ENCODE results near the gene PPP2R2C.

Gene PPP2R2C

DNA sequence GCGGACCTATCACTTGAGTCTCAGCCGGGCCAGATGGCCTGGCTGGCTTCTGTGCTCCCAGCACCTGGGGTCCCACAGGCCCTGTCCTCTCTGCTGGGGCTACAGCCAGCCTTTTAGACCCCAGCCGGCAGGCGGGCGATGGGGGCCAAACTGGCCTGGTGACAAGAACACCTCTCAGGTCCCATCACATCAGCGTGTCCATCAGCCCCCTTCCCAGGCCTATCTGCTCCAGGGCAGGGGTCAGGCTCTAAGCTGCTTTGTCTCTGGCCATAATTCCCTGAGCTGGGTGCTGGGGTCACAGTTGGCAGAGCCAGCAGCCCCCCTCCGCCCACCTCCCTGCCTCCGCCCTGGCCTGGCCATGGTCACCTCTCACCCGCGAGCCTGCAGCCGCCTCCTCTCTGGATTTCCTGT lies 77.7 kb downstream of the PPP2R2C start:
- no peak for DNase-seq

DNA sequence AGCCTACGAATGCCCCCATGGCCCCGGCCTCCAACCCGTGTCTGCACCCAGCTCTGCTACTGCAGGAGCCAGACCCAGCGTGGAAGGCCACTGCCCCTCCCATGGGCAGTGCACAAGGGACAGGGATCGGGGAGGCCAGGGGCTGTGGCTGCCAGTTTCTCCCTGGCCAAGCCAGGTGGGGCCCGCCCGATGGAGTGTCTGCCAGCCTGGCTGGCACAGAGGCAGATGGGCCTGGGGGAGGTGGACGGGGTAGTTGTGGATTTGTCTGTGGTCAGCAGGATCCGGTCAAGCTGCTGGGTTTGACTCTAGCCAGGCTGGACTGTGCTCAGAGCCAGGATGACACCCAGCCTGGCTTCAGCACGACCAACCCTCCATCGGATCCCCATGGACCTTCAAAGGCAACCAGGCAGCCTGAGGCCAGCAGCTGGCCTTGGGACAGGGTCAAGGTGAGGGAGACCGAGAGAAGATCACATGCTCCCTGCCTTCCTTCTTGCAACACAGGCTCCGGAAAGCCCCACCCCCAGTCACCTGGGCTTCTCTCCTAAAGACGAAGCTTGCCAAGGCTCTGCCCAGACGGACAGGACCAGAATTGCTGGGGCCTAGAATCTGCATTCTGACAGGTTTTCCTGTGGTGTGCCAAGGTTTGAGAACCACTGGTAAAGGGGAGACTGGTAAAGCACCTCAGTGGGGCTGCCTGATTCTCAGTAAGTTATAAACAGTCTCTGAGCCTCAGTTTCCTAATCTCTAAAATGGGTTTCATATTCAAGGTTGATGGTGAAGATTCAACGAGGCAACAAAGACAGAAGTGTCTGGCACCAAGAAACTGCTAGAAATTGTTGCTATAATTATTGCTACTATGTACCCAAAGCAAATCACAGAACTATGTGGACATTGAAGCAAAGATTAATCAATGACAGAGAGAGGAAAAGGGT lies 78.6 kb downstream of the PPP2R2C start:
- no peak for DNase-seq

DNA sequence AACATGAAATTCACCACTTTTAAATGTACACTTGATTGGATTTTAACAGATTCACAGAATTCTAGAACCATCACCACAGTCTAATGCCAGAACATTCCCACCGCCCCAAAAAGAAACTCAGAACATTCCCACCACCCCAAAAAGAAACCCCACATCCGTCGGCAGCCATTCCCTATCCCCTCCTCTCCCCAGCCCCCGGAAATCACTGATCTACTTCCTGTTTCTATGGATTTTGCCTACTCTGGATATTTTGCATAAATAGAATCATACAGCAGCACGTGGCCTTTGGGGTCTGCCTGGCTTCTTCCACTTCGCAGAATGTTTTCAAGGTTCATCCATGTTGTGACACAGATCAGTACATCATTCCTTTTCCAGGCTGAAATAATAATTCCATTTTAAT lies 79.3 kb downstream of the PPP2R2C start:
- DNase-seq = no peak

DNA sequence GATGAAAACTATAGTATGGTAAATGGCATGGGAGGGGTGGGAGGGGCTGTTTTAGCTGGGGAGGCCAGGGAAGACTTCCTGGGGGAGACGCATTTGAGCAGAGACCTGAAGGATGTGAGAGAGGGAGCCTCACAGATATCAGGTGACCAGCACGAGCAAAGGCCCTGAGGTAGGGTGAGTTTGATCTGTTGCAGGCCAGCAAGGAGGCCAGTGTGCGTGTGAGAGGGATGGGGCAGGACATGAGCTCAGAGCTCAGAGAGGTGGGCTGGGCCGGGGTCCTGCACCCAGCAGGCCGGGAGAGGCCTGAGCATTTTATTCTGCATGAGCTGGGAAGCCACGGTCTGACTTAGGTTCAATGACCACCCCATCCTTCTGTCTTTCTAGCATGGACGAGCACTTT lies 80.0 kb downstream of the PPP2R2C start:
- no peak for DNase-seq

DNA sequence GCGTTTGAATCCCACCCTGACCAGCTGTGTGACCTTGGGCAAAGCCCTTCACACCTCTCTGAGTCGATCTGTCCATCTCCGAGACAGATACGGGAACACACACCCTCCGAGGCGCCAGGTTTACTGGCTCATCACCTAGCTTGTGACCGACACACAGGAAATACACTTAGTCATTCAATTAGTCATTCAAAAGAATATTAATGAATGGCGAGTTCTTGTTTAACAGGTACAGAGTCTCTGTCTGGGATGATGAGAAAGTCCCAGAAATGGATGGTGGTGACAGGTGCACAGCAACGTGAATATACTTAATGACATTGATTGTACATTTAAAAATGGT lies 80.6 kb downstream of the PPP2R2C start:
- DNase-seq = no peak

DNA sequence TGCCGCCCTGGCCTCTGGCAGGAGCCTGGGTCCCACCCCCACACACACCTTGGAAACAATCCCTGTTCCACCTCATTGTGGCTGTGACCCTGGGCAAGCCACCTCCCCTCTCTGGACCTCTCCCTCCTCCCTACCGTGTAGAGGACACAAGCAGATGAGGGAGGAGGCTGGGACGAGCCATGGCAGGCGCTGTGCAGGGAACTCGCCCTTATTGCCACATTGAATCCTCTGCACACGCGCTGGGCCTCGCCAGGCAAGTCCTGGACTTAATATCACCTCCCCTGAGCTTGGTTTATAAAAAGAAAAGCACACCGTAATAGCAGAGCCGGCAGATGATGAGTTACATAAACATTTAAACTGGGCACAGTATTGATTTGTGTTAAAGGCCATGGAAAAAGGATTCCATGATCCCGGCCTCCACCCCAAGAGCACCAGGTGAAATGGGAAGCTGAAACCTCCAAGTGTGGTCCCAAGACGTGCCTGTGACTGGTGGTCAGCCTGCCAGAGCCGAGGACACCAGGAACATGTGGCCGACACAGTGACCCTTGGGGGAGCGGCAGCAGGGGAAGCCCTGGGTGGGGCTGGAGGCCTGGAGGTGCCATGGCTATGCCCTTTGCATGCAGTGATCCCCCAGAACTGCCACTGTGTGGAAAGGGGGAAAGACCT lies 81.1 kb downstream of the PPP2R2C start:
- DNase-seq = no peak

DNA sequence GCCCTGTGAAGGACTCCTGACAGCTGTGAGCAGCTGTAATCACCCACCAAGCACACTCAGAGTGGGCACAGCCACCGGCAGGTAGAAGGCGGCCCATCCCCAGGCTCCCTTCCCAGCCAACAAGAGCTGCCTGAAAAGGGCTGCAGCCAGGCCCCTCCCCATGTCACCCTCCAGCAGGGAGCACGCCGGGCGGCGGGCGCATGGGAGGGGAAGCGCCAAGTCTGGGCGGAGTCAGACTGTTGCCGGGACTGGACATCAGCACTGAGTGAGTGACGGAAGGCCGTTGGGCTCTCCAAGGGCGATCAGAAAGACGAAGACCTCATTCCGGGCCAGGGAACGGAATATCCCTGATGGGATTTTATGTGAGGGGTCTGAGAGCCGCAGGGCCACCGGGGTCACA lies 82.1 kb downstream of the PPP2R2C start:
- DNase-seq = no peak

DNA sequence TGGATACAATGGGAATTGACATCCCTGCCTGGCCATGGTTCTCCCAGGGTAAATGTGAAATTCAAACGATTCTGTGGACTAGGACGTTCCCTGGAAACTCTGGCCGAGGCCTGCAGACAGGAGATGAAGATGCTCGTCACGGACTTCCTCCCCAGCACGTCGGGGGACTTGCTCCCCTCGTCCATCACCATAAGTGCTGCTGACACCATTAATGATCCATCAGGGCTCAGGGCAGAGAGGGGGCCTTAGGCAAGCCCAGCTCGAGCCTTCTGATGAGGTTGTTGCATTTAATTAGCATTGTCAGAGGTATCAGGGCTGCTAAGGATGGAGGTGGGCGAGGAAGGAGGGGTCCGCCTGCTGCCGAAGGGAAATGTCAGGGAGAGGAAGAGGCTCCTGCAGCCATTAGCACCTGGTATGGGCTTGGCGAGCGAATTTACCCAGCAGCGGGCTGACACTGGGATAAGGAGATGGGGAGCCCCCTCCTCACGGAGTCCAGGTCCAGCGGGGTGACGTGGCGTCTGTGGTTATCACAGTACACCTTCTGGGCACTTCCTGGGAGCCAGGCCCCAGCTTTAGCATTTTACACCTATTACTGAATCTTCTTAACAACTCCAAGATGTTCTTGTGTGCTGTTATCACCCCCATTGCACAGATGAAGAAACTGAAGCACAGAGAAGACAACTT lies 83.1 kb downstream of the PPP2R2C start:
- DNase-seq = no peak

DNA sequence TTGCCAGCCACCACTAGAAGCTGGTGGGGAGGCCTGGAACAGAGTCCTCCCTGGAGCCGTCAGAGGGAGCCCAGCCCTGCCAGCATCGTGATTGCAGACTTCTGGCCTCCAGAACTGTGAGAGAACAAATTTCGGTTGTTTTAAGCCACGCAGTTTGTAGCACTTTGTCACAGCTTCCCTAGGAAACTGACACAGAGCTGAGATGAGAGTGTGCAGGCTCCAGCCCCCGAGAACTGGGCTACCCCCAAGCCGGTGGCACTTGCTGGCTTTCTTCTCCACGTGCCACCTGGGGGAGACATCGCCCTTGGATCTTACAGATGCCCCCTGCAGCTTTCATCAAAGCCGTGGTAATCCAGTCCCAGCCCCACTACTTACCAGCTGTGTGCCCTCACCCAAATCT lies 83.7 kb downstream of the PPP2R2C start:
- DNase-seq = no peak

DNA sequence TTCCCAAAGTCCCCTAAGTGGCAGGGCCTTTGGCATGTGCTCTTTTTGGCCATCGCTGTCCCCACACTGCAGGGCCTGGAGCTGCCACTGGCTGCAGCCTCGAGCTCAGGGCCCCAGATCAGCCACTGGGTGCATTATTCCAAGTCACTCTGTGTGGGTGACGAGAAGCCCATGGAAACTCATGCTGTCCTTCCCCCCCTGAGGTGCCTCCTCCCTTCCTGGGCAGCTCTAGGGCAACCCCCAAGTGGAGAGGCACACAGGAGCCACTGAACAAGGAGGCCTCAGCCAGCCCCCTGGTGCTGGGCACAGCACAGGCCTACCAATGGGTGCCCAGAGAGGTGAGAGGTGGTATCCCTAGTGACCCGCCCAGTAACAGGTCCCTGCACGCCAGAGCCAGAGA lies 84.5 kb downstream of the PPP2R2C start:
- no peak for DNase-seq

DNA sequence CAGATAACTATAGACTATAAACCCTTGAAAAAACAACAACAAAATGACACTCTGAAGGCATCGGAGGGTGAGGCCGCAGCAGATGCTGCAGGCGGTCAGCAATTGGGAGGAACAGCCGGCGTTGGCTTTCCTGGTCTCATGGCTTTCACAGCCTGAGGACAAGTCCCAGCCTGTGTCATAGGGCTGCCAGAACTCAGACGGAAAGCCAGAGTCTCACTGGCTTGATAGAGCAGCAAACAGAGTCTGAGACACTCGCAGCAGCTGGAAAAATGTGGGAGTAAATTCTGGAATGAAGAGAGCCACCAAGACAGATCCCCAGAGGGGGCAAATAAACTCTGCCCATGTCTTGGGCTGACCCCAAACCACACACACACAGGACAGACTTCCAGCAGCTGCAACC lies 86.3 kb downstream of the PPP2R2C start:
- DNase-seq = no peak

DNA sequence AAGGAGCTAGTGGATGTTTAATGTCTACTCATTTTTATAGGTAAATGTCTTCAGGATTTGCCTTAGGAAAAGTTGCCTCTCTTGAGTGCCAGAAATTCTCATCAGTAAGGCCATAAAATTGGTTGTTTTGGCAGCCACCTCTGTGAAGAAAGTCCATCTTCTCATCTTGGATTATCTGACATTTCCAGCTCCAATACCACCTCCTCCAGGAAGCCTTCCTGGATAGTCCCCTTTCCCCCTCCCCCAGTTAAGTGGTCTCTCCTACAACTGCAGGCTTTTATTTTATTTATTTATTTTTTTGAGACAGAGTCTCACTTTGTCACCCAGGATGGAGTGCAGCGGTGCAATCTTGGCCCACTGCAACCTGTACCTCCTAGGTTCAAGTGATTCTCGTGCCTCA lies 87.1 kb downstream of the PPP2R2C start:
- no peak for DNase-seq

DNA sequence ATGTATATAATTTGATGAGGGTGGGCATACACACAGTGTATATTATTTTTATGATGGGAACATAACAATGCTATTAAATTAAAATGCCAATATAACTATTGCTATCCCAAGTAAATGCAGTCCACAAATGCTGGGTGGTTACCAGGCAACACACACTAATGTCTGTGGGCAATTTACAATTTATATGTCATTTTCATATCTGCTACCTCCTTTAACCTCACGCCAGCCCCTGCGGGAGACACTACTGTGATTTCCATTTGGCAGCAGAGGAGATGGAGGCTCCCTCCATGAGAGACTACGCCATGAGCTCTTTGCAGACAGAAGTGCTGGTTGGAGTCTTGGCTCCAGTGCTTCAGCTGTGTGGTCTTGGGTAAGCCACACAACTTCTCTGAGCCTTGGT lies 87.9 kb downstream of the PPP2R2C start:
- DNase-seq = no peak

DNA sequence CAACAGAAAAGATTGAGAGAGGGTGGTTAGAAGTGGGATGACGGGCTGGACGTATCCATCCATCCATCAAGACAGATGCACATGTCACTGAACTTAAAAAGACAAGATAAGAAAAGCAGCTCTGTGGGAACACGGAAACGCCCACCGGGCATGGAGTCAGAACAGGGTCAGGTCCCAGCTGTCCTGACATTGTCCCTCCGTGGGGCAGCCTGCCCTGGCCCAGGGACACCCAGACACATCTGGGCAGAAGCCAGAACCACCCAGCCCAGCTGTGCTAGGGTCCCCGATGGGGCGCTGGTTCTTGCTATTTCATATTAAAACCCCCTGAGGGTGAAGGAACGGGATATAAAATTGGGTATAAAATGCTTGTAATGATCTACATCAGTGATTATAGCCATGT lies 88.5 kb downstream of the PPP2R2C start:
- no peak for DNase-seq

DNA sequence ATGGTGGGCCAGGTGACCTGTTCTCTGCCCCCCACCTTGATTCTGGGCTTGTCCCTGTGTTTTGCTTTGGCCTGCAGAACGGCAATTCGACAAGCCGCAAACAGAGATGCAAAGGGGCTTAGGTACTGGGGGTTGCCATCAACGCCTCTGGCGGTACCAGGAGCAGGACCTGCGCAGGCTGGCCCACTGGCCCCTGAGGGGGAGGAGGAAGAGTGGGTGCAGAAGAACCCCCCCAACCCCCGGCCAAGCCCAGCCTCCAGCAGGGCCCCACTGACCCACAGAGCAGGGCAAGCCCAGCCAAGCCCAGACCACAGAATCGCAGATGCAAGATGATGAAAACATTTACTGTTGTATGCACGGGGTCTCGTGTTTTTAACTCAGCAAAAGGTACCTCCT lies 89.4 kb downstream of the PPP2R2C start:
- no peak for DNase-seq

DNA sequence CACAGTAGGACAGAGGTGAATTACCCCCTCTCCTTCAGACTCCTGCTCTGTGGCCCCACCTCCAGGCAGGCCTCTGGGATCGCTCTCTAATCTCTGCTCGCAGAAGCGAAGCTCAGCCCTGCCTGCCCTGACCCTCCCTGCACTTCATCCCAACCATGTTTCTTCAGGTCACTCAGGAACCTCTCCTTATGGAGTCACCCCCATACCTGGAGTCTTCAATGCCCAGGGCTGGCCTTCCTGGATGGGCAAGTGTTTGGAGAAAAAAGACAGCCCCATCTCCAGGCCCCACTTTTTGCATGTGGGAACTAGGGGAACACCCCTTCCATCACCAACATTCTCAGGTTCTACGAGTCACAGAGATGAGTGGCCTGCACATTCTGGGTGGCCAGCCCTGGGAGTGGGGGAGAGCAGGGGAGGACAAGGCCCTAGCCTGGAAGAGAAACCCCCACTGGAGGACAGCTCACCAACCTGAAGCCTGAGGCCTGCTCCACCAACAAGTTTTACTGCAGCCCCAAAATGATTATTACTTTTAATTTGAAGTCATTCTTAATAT lies 90.8 kb downstream of the PPP2R2C start:
- no peak for DNase-seq

DNA sequence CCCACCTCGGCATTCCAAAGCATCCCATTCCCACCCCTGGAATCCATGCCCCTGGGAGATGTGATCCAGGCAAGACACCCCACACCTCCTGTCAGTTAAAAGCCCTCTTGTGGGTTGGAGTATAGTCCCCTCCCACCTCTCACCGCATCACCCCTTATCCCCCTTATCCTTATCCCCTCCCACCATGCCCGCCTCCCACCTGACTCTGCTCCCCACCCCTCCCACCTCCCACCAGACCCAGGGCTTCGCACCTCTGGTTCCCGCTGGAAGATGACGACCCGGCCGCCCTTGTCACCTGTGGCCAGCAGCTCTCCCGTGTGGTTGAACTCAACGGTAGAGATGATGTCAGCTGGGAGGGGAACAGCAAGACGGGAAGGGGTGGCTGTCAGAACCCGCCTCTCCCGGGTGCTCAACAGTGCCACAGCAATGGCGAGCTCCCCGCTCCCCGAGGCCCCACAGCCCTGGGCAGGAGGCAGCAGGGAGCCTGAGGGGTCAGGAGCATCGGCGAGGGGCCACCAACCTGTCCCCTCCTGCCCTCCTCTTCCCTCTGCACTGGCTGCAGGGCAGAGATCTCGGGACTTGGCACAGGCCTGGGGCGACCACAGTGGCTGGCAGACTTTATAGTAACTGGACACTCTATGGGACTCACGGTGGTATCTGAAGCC lies 91.5 kb downstream of the PPP2R2C start:
- DNase-seq = no peak

DNA sequence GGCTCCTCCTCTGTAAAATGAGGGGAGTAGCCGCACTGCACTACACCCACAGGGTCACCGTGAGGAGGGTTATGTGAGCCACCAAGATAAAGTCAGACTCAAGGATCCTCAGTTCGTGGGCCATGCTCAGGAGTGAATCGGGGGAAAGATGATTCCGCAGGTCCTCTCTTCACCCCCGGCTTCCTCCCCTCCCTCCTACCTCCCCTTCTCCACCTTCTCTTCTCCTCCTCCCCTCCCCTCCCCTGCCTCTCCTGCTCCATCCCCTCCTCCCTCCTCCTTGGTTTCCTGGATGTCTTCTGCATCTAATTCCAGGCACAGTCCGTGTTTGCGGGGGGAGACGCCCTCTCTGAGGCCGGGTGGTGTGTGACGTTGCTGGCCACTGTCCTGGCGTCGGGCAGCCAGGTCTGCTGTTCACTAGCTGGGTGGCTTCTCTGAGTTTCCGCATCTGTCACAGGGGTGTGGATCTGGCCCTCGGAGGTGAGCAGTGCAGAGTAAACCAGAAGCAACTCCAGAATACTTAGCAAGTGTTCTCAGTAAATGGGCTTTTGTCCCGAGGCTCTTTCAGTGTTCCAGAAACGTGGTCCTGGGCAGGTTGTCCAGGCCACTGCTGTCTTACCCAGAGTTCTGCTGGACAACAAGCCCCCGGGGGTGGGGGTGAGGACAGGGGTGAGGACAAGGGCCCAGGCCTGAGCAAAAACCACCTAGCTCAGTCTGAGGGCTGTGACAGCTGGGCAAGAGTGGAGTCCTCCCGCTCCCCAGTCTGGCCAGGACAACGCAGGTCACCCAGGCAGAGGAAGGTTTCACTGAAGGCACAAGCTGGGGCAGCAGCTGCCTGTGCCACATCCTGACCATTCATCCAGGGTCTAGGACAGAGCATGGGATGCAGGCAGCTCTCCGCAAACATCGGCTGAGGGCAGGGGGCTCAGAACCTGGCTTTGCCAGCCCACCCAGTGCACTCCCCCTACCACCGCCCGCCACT lies 92.4 kb downstream of the PPP2R2C start:
- DNase-seq = no peak

DNA sequence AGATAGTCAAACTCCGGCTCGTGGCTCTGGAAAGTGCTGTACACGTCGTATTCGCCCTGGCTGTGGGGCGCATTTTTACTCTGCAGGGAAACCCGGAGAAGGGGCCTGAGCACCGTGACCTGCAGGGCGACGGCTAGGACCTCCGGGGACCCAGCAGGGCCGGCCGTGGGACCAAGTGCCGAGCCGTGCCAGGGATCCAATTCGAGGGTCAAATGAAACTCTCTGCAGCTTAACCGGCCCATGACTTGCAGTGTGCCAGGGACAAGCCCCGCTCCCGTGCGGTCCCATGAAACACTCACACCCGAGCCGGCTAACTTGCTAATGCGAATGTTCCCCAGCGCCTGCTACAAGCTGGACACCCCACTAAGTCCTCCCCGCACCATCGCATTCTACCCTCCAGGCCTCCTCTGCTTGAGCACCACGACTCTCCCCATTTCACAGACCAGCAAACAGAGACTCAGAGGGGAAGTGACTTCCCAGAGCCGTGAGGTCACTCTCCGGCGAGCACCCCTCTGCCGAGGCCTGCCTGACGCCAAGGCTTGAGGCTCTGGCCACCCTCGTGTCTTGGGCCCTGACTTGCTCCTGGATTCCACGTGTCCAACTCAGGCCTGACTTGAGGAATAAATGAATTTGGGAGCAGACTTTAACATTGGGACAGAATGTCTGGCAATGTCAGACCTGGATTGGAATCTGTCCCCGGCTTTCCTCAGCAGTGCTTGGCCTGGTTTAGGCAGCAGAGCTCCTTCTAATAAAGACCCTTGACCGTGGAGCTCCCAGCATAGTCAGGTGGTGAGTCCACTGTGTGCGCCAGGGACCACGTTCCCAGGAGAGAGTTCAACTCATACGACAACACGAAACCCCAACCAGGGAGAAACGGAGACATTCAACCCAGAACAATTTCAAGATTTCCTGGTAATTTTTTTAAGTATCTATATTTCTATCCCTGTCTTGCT lies 93.6 kb downstream of the PPP2R2C start:
- DNase-seq = no peak

DNA sequence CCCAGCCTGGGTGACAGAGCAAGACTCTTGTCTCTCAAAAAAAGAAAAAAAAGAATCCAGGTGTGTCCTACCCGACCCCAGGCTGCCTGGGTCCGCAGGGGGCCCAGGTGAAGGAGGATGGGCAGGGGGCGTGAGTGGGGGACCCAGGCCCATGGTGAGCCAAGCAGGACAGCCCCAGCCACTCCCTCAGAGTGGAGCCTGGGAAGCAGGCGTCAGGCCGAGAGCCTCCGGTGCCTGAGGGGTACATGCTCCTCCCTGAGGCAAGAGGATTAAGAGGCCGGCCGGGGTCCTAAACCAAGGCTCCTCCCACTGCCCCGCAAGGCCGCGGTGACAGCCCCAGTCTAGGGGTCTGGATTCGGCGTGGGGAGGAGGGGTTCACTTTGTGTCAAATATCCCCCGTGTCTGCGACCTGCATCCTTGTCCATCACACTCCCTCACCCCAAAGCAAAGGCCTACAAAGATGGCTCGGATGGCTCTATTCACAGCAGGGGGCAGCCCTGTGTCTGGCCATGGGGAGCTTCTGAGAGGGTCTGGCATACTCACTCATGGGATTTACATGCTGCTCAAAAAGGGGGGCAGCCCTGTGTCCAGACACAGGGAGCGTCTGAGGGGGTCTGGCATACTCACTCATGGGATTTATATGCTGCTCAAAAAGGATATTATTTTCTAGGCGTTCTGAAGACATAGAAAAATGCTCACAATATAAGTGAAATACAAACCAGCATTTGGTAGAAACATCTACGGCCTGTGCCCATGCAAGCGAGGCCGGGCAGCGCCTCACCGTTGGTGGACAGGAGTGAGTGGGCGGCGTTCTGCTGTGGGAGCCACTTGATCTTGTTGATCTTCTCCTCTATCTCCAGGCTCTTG lies 94.6 kb downstream of the PPP2R2C start:
- no peak for DNase-seq

Data from stimulated activated naive CD4-positive, alpha-beta T cell (primary cell).